NT2/D1 (cell line): ENCODE data around the gene RASL10B.

ENCODE experiments used
- SUZ12 ChIP-seq: IDR thresholded peaks from 2 replicates; pipeline ENCODE4 v1.6.1; 2011; ENCODE audit not compliant: insufficient read length, insufficient read depth; ENCODE audit errors: extremely low read depth
- YY1 ChIP-seq: IDR thresholded peaks from 2 replicates; pipeline ENCODE4 v1.6.1; 2011; ENCODE audit not compliant: insufficient read length, insufficient read depth
- ZNF274 ChIP-seq: IDR thresholded peaks from 2 replicates; pipeline ENCODE4 v1.6.1; 2011; ENCODE audit warnings: mild to moderate bottlenecking, low read depth, low read length

DNA sequence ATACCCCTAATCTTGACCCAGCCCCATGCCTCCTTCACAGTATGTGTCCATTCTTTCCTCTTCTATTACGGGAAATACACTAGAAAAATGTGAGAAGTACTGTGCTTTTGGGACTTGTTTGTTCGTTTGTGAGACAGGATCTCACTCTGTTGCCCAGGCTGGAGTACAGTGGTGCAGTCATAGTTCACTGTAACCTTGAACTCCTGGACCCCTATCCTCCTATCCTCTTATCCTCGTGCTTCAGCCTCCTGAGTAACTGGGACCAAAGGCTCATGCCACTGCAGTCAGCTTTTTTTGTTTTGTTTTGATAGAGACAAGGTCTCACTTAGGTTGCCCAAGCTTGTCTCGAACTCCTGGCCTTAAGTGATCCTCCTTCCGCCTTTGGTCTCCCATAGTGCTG is 29.9 kb upstream of the RASL10B start:
- TF ChIP-seq ZNF274 (no peak), YY1 (no peak), SUZ12 (no peak)
